ENCODE data around the gene SSRP1.
"Not testable (repeated sequence)": the region's sequence is repeated elsewhere in the genome, so short reads cannot be mapped to it uniquely, and the experiment has no call there.

SSRP1 gene

DNA sequence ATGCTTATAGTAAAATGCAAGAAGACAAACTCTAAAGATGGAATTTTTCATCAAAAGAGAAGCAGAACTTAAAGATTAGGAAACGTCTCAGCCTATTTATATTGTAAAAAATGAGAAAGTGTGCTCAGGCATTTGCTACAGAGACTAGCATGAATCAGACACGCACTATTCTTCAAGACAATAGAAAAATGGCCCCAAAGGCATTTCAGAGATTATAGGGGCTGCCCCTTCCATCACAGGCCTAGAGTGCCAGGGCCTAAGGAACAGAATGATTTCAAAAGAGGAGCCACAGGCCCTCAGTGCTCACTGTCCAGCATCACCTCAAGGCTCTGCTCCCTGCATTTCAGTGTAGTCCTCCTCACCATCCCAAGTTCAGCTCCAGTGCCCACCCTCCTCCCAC lies 38.5 kb downstream of the SSRP1 start:
- Histone ChIP-seq H3K27me3 (ENCODE audit: insufficient read depth, low read depth, severe bottlenecking) (no peaks in the 10 kb centered on the region), H3K4me3 (ENCODE audit: low read depth, low read length) (no peak overlapping the region), H3K27ac (no peak overlapping the region), H3K36me3 (peaks cover 24% of the 10 kb centered on the region), H3K9me3 (ENCODE audit: severe bottlenecking) (peaks cover 6% of the 10 kb centered on the region)
- TF ChIP-seq, protein P1, sequence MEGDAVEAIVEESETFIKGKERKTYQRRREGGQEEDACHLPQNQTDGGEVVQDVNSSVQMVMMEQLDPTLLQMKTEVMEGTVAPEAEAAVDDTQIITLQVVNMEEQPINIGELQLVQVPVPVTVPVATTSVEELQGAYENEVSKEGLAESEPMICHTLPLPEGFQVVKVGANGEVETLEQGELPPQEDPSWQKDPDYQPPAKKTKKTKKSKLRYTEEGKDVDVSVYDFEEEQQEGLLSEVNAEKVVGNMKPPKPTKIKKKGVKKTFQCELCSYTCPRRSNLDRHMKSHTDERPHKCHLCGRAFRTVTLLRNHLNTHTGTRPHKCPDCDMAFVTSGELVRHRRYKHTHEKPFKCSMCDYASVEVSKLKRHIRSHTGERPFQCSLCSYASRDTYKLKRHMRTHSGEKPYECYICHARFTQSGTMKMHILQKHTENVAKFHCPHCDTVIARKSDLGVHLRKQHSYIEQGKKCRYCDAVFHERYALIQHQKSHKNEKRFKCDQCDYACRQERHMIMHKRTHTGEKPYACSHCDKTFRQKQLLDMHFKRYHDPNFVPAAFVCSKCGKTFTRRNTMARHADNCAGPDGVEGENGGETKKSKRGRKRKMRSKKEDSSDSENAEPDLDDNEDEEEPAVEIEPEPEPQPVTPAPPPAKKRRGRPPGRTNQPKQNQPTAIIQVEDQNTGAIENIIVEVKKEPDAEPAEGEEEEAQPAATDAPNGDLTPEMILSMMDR (IDR thresholded peaks at IDR 0.05; ENCODE audit: low read depth, low read length) = no peak
- DNase-seq = no peak

DNA sequence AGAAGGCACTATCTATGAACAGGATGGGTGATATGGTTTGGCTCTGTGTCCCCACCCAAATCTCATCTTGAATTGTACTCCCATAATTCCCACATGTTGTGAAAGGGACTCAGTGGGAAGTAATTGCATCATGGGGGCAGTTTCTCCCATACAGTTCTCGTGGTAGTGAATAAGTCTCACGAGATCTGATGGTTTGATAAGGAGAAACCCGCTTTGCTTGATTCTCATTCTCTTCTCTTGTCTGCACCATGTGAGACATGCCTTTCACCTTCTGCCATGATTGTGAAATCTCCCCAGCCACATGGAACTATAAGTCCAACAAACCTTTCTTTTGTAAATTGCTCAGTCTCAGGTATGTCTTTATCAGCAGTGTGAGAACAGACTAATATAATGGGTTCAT lies 39.5 kb downstream of the SSRP1 start:
- not testable (repeated sequence) for H3K27me3 ChIP-seq (ENCODE audit: insufficient read depth, low read depth, severe bottlenecking); H3K27ac ChIP-seq
- peaks cover 24% of the 10 kb centered on the region for H3K36me3 ChIP-seq

DNA sequence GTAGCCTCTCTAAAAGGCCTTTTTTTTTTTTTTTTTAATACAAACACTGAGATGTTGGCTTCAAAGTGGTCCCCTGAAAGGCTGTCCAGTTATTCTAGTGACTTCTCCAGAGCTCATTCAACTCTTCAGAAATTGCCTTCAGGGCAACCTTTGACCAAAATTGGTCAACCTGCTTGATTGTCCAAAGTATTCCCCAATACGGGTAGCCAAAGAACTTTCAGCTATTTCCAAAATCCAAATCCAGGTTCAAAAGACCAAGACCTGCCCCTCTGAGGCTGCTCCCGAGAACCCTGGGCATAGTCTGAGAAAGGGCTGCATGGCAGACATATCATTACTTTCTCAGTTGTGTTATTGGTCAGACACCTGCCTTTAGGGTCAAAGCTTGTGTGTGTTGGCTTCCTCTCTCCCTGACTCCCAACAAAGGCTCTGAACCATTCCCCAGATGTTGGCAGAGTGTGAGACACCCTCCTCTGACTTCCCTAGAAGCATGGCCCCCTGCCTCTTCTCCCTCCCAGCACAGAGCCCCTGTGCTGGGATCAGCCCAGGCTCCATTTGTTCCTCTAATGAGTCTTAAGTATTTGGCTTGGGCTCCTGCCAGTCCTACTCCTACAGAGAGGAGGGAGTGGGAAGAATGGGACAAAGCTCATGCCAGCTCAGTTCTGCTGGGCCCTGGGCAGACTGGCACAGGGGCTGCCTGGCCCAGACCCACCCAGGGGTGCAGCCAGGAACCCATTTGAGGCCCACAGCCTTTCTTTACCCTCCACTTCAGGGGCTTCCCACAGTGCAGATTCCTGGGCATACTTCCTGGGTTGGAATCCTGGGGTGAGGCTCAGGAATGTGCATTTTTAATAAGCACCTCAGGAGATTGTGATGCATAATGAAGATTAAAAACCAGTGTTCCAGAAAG lies 41.2 kb downstream of the SSRP1 start:
- TF ChIP-seq, protein P1 (IDR thresholded peaks at IDR 0.05; ENCODE audit: low read depth, low read length) = no peak
- Histone ChIP-seq H3K27me3 (ENCODE audit: insufficient read depth, low read depth, severe bottlenecking) (no peaks in the 10 kb centered on the region), H3K9me3 (ENCODE audit: severe bottlenecking) (peaks cover 3% of the 10 kb centered on the region), H3K27ac (no peak overlapping the region), H3K4me3 (ENCODE audit: low read depth, low read length) (no peak overlapping the region), H3K36me3 (peaks cover 7% of the 10 kb centered on the region)
- no peak for DNase-seq

More for the DNA sequence above, 39.5 kb downstream of the SSRP1 start:
- DNase-seq; H3K9me3 ChIP-seq (ENCODE audit: severe bottlenecking); H3K4me3 ChIP-seq (ENCODE audit: low read depth, low read length): not testable (repeated sequence)

DNA sequence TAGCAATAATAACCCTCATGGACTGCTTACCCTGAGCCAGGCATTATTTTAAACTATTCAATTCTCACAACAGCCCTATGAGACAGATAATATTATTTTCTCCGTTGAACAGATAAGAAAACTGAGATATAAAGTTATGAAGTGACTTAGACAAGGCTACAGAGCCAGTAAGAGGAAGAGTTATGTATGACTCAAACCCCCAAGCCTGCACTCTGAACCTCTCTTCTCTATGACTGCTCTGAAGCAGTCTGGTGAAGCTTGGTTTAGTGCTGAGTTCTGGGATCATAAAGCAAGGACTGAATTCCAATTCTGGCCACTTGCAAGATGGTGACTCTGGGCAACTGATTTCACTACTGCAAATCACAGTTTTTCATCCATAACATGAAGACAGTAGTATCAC lies 45.4 kb downstream of the SSRP1 start:
- no peak overlapping the region for H3K4me3 ChIP-seq (ENCODE audit: low read depth, low read length)
- H3K27me3 ChIP-seq (ENCODE audit: insufficient read depth, low read depth, severe bottlenecking) = no peaks in the 10 kb centered on the region
- no peak overlapping the region for H3K27ac ChIP-seq
- no peak for DNase-seq
- no peaks in the 10 kb centered on the region for H3K9me3 ChIP-seq (ENCODE audit: severe bottlenecking)
- TF ChIP-seq, protein P1 (IDR thresholded peaks at IDR 0.05; ENCODE audit: low read depth, low read length) = no peak
- no peaks in the 10 kb centered on the region for H3K36me3 ChIP-seq

DNA sequence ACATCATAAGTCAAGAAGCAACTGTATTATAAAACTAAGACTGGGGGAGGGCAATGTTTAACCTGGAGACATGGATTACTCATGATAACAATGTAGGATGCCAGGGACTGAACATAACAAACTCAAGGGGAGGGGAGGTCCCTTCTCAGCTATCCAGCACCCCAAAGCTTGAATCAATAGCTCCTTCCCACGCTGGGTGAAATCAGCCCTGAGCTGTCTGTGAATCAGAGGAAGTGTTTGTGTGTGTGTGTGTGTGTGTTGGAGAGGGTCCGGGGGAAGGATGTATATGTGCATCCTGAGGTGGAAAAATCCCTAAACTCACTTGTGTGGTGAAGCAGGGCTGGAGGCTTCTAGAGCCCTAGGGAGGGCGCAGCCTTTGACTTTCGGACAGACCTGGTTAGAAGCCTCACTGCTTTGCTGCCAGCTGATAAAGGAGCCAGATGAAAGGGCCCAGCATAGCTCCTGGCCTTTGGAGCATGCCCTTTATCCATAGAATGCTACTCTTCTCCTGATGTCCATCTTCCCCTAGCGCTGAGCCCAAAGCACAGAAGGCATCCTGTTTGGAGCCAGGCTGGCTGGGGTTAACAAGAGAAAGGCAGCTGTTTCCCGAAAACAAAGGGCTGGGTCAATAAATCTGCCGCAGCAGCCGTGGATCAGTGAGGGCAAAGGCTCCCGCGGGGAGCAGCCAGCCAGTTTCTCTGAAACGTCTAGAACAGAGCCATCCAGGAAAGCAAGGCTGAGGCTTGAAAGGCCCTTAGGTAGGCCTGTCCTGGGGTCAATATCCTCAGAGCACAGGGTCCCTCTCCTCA lies 46.7 kb downstream of the SSRP1 start:
- no peaks in the 10 kb centered on the region for H3K9me3 ChIP-seq (ENCODE audit: severe bottlenecking)
- no peak overlapping the region for H3K4me3 ChIP-seq (ENCODE audit: low read depth, low read length)
- H3K36me3 ChIP-seq = no peaks in the 10 kb centered on the region
- no peak for DNase-seq
- TF ChIP-seq, protein P1 (IDR thresholded peaks at IDR 0.05; ENCODE audit: low read depth, low read length) = no peak
- H3K27ac ChIP-seq = no peak overlapping the region
- no peaks in the 10 kb centered on the region for H3K27me3 ChIP-seq (ENCODE audit: insufficient read depth, low read depth, severe bottlenecking)

DNA sequence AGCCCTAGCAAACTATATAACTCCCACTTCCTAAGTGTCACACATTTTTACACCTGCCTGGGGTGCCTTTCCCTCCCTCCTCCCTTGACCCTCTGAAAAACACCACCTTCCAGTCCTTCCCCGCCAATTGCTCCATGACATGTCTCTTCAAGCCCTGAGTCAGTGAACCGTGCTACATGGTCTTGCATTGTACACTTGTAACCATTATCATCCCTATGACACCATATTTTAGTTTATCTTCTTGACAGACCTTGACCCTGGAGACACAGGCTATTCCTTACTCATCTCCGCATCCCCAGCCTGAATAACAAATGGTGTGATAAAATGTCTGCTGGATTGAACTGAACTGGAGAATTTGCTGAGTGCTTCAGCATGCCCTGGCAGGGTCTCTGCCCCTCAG lies 47.8 kb downstream of the SSRP1 start:
- H3K27me3 ChIP-seq (ENCODE audit: insufficient read depth, low read depth, severe bottlenecking) = no peaks in the 10 kb centered on the region
- no peak overlapping the region for H3K27ac ChIP-seq
- no peak overlapping the region for H3K4me3 ChIP-seq (ENCODE audit: low read depth, low read length)
- no peaks in the 10 kb centered on the region for H3K36me3 ChIP-seq
- TF ChIP-seq, protein P1 (IDR thresholded peaks at IDR 0.05; ENCODE audit: low read depth, low read length) = no peak
- DNase-seq = no peak
- H3K9me3 ChIP-seq (ENCODE audit: severe bottlenecking) = no peaks in the 10 kb centered on the region

Measured in WERI-Rb-1 (cell line).